ENCODE data around the gene TRIM16.
"Not testable (repeated sequence)": the region's sequence is repeated elsewhere in the genome, so short reads cannot be mapped to it uniquely, and the experiment has no call there.

DNA sequence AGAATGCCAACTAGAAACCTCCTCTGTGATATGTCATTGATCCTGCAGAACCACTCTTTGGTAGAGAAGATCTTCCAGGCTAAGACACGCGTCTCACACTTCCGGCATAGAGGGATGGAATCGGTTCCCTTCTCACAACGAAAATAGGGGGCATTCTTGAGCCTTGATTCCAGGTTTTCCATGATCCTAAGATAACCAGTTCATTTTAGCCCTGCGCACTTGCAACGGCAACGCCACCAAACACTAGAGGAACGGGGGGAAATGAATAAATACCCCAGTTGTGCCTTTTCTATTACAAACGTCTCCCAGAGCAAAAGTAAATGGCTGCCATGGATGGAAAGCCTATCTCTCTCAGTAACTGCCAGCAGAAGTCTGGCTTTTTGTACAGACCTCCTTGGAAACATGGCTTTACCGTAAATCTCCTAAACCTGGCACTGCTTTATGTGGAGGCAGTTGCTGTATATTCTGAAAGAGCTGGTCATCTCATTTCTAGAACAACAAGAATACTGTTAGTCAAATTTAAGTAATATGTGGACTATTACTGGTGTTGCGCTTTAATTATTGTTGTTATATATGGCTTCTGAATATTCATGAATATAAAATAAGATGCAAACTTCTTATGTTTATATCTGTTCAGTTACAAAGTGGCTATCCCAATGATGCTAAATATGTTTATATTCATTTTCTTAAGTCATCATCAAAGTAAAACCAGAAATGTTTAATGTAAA lies 64.6 kb downstream of the TRIM16 start, which contains the start of gene FBXW10B:
- TF ChIP-seq, protein P1, sequence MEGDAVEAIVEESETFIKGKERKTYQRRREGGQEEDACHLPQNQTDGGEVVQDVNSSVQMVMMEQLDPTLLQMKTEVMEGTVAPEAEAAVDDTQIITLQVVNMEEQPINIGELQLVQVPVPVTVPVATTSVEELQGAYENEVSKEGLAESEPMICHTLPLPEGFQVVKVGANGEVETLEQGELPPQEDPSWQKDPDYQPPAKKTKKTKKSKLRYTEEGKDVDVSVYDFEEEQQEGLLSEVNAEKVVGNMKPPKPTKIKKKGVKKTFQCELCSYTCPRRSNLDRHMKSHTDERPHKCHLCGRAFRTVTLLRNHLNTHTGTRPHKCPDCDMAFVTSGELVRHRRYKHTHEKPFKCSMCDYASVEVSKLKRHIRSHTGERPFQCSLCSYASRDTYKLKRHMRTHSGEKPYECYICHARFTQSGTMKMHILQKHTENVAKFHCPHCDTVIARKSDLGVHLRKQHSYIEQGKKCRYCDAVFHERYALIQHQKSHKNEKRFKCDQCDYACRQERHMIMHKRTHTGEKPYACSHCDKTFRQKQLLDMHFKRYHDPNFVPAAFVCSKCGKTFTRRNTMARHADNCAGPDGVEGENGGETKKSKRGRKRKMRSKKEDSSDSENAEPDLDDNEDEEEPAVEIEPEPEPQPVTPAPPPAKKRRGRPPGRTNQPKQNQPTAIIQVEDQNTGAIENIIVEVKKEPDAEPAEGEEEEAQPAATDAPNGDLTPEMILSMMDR (IDR thresholded peaks at IDR 0.05) = not testable (repeated sequence)
- TF ChIP-seq EZH2phosphoT487 (IDR thresholded peaks at IDR 0.05) = not testable (repeated sequence)

Measured in neural progenitor cell (in vitro differentiated cells).